Measurements from ENCODE around the gene AMFR.
"Not testable (repeated sequence)": the region's sequence is repeated elsewhere in the genome, so short reads cannot be mapped to it uniquely, and the experiment has no call there.

The AMFR gene

DNA sequence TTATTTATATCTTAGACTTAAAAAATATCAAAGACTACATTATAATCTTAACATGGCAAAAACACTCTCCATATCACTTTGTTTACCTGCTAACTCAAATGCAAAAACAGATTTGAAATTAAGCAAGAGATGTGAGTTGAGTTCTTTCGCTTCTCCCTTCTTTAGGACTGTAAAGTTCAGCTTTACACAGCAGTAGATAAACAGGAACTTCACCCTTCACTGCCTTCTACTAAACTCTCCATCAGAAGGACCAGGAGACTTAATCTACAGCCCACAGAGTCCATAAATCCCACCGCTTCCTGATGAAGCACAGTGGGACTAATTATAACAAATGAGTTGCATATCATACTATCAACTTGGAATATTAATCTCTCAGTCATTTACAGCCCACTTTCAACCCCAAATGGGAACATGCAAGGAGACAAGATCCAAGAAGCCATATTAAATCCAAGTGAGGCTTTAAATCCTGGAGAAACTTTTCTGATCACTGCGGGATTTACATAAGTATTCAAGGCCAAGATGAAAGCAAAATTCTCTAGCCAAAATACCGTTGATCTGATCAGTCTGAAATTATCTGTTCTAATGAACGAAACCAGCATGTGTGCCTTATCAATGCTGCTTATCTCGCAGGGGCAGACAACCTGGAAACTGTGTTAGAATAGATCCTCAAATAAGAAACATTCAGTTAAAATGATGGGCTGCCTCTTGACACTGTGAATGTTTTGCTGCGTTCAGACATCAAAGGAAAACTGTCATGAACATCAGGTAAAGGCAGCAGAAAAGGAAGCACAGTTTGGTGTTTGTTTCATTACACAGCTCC, 1.6 kb downstream of the AMFR start:
- DNase-seq = no peak

DNA sequence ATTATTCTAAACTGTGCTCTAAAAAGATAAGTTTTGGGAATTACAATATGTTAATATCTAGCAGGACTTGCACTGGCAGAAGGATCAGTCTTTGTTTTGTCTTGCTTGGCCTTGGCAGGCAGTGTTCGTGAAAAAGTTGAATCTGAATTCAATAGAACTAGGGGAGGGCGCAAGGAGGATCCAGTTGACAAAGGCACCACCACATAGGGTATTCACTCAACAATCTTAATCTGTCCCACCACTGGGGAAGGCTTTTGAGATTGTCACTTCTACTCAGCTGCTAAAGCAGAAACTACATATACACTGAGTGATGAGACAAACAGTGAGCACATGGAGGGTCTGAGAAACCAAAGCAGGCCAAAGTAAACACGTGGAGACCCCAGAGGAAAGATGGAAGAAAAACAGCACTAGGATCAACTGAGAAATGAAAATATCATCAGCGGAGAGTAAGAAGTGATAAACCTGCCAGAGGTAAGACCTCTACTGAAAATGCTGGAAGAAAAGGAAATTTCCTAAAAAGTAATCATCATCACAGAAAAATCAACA, 2.4 kb downstream of the AMFR start:
- DNase-seq = no peak

DNA sequence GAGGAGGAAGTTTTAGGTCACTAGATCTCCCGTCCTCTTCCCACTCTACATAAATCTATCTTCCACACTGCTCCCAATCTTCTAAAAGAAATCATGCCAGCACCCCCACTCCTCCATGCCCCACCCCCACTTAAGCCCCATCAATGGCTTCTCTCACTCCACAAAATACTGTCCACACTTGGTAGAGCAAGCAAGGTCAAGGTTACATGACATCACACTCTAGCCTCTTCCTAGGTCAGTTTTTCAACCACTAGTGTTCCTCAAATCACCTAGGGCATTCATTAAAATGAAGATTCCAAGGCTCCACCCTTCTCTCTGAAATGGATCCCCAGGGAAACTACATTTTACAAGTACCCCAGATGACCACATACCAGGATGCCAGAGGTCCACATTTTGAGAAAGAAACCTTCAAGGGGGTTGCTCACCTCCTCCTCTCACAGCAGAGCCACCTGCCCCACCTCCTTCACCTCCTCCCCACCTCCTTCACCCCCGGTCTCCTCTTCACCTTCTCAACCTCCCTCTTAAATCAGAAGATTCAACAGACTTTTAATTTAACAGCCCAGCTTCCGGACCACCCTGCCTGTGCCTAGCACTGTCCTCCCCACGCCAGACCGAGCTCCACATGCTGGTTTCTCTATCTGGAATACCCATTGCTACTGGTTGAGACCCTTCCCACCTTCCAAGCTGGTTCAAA, 3.2 kb downstream of the AMFR start:
- no peak for DNase-seq

DNA sequence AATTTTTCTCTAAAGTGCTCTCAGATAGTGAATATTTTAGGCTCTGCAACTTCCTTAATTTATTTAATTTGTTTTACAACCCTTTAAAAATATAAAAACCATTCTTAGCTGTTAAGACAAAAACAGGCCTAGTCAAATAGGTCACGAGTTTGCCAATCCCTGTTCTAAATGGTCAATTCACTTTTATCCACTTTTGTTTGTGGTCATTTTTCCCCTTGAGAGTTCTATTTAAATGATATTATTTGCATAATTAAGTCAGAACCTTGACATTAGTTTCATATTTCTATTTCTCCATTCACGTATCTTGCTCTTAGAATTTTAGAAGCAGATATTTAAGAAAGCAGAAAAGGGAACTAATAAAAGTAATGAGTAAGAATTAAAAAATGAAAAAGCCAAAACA, 4.0 kb downstream of the AMFR start:
- DNase-seq = no peak

DNA sequence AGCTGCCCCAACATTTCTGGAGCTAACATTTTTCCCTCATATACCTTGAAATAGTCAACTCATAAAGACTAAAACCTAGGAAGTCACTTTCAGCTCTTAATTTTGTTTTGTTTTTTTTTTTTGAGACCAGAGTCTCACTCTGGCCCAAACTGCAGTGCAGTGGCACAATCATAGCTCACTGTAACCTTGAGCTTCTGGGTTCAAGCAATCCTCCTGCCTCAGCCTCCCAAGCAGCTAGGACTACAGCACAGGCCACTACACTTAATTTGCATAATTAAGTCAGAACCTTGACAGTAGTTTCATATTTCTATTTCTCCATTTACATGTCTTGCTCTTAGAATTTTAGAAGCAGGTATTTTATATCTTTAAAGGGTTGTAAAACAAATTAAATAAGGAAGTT, 4.7 kb downstream of the AMFR start:
- DNase-seq = no peak

DNA sequence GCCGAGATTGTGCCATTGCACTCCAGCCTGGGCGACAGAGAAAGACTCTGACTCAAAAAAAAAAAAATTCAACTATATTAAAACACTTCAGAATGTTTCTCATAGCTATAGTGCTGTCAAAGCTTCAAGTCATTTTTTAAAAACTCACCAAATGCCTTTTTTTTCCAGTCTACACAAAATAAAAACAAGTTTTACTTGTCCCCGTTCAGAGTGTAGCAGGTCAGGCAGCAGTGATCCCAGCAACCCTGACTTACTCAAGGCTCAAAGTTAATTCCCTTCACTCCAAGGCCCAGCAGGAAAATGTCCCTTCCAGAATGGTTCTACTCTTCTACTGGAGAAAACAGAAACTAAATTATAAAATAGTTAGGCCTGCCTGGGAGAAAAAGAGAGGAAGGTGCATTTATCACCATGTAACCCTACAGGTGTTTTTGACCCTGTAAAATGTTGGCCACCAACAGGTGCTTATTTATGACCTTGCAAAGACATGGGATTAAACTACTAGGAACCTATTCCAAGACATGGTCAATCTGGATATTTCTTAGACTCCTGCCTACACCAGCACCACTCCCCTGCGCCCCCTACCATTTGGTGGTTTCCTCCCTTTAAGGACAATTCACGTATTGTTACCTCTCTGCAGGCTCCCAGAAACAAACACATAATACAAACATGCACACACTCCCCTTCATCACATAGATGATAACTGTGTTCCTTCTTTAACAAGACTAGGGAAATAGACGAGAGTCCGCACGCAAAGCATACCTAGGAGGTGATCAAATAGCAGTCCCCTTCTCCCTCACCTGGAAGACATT, 5.4 kb downstream of the AMFR start:
- DNase-seq = no peak

DNA sequence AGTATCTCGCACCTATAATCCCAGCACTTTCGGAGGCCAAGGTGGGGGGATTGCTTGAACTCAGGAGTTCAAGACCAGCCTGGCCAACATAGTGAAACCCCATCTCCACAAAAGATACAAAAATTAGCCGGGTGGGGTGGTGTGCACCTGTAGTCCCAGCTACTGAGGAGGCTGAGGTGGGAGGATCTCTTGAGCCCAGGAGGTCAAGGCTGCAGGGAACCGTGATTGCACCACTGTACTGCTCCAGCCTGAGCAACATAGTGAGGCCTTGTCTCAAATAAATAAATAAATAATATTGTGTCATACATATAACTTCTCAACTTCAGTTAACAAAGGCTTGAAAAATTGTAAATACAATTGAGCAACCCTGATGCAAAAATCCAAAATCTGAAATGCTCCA, 8.2 kb downstream of the AMFR start:
- no peak for DNase-seq

DNA sequence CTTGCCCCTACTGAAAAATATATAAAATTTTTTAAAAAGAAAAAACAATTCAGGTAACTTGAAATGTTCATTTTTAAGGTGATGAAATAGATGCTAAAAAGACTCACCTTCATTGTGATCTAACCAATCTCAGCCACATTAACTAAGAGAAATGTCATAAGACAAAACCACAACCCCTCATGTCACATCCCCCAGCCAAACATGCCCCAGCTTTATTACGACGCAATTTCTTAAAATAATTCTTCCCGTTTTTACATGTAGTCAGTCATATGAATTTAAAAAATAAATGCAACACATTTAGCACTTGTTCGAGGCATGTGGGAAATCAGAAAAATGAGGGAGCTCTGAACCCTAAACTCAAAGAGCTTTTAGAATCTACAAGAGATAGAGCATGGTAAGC, 9.5 kb downstream of the AMFR start:
- DNase-seq = no peak

DNA sequence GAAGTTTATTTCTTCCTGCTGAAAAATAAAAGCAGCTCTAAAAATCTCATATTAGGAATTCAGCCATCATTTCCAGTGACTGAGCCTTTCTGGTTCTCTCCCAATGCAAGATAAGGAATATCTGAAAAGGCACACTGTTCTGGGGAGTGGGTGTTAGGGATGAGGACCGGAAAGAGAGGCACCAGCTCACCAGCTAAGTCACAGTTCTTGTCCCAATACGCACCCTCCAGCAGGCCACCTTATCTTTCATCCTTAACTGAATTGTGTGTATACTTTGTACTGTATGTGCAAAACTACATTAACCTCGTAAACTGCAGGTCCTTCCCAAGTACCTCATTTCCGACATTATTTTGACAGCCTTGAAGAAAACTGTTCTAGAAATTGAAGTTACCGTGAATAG, 11.0 kb downstream of the AMFR start:
- DNase-seq = no peak

DNA sequence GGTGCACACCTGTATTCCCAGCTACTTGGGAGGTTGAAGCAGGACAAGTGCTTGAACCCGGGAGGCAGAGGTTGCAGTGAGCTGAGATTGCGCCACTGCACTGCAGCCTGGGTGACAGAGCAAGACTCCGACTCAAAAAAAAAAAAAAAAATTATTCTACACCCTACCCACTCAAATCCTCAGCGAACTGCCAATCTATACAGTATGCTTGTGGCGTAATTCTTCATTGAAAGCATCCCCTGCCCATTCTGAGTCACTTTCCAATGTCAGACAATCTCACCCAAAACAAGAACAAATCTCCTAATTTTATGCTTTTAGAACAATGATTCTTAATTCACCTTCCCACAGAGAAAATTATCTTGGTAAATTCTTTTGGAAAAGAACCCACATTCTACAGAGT, 12.0 kb downstream of the AMFR start:
- DNase-seq = no peak

DNA sequence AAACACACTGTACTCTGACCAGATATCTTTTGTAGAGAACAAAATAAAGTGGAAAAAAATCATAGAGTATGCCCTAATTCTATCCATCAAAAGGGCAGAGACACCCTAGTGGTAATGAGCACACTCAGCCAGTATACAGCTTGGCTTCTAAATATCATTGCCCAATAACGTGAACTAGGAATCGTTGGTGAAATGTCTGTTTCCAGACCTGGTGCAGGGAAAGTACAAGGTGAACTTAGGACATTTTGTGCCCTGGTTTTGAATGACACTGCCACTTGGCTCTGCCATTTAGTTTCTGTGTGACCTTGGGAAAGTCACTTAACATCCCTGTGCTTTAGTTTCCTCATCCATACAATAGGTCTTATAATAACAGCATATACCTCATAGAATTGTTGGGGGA, 13.7 kb downstream of the AMFR start:
- no peak for DNase-seq

DNA sequence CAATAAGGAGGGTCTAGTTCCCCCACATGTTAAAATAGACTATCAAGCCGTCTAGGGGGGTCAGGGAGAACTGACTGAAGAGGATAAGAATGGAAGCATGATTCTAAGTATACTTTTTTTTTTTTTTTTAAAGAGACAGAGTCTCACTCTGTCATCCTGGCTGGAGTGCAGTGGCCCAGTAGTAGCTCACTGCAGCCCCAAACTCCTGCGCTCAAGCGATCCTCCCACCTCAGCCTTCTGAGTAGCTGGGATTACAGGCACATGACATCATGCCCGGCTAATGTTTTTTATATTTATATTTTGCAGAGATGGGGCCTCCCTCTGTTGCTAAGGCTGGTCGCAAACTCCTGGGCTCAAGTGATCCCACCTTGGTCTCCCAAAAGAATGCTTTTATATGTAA, 14.2 kb downstream of the AMFR start:
- no peak for DNase-seq

DNA sequence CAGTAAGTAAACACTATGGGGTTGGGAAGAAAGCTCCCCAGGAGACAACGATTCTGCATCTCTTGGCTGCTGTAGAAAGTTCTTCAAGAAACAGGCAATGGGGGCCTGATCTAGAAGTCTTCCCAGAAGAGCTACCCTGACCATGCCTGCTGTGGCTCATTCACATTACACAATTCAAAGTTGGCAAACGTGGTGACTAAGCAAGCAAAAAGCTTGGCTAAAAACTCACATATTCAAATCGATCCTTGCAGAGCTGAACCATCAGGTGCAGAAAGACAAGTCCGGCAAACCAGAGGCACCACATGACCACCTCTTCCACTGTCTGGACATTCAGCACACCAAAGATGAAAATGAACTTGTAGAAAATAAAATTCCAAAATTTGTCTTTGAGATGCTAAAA, 16.1 kb downstream of the AMFR start:
- no peak for DNase-seq

DNA sequence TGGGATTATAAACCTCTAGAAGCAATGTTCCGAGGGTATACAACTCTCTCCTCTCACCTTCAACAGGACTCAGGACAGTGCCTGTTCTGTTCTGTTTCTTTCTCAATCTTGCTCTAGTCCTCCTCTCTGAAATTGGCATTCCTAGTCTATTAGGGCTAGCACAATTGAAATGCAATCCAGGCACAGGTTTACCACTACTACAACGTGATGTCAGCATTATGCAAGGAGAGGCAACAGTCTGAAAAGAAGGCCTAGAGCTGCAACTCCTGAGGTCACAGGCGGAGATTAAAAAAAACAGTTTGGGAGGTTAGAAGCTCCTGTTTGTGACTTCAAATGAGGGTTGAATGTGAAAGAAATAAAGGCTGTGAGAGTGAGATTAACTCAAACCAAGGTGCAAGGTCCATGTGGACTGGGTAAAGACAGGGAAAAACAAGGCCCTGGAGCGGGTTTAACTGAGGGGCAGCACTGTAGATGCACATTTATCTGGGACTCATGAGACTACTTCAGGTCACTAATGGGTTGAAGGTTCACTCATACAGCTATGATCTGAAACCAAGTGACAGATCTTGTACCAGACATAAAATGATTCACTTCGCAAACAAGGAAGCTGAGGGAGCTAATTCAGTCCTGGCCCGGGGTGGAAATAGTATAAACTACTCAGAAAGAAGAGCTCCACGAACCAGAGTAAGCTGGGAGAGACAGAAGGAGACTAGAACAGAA, 16.8 kb downstream of the AMFR start:
- DNase-seq = no peak

DNA sequence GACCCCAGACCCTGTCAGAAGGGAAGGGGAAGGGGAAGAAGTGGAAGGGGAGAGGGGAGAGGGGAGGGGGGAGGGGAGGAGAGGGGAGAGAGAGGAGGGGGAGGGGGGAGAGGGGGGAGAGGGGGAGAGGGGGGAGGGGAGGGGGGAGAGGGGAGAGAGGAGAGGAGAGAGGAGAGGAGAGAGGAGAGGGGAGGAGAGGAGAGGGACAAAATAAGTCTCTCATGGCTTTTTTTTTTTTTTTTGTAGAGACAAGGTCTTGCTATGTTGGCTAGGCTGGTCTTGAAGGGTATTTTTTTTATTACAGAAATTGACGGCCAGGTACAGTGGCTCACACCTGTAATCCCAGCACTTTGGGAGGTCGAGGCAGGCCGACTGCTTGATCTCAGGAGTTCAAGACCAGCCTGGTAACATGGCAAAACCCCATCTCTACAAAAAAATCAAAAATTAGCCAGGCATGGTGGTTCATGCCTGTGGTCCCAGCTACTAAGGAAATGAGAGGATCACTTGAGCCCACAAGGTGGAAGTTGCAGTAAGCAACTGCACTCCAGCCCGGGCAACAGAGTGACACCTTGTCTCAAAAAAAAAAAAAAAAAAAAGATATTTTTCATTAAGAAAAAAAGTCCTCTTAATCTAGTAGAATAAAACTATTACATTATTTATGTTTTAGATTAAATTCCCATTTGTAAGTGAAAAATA, 19.2 kb downstream of the AMFR start:
- no peak for DNase-seq

DNA sequence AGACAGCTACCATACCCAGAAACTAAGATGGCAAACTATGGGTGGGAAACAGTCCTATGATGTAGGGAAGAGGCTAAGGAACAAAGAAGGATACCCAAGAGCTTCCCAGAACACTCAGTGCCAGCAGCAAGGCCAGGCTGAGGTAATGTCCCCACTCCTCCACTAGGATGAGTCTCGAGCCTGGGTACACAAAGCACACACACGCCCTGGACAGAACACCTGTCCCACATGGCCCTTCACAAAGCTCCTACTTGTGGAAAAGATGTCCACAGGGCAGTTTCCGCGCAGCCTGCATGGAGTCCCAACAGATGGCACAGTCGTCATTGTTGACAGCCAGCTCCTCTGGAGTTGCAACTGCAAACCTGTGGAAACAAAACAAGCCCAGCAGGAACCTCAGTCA, 23.9 kb downstream of the AMFR start:
- DNase-seq = no peak

DNA sequence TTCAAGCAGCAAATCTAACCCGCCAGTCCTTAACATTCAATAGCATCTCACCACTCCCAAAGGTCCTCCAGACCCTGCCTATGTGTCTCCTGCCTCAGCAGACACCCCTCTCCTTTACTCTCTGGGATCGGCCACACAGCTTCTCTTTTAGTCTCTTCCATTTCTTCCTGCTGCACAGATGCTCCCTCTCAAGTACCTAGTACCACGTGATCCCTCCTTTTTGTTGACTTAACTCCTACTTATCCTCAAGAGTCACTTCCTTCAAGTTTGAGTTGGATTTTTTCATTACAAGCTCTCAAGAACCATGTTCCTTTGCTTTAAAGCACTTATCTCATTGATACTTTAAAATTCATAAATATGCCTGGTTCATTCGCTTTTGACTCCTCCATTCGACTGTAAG, 24.9 kb downstream of the AMFR start:
- DNase-seq = no peak

DNA sequence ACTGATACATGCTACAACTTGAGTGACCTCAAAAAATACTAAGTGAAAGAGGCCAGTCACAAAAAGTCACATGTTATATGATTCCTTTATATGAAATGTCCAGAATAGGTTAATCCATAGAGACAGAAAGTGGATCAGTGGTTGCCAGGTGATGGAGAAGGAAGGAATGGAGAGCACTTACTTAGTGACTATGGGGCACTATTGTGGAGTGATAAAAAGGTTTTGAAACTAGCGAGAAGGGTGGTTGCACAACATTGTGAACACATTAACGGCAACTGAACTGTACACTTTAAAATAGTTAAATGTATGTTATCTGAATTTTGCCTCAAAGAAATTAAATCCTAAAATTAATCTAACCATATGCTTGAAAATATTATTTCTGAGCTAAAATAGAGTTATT, 25.9 kb downstream of the AMFR start:
- no peak for DNase-seq

DNA sequence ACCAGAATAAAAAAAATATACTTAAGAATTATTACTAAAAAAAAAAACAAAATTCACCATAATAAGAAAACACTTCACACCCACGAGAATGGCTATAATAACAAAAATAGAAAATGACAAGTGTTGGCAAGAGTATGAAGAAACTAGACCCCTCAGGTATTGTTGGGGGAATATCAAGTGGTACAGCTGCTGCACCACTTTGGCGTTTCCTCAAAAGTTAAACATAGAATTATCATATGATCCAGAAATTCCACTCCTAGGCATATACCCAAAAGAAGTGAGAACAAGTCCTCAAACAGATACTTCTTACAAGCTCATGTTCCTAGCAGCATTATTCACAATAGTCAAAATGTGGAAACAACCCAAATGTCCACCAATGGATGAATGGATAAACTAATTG, 26.3 kb downstream of the AMFR start:
- DNase-seq = no peak

DNA sequence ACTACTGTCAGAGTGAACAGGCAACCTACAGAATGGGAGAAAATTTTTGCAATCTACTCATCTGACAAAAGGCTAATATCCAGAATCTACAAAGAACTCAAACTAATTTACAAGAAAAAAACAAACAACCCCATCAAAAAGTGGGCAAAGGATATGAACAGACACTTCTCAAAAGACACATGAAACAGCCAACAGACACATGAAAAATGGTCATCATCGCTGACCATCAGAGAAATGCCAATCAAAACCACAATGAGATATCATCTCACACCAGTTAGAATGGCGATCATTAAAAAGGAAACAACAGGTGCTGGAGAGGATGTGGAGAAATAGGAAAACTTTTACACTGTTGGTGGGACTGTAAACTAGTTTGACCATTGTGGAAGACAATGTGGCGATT, 28.6 kb downstream of the AMFR start:
- DNase-seq = not testable (repeated sequence)

DNA sequence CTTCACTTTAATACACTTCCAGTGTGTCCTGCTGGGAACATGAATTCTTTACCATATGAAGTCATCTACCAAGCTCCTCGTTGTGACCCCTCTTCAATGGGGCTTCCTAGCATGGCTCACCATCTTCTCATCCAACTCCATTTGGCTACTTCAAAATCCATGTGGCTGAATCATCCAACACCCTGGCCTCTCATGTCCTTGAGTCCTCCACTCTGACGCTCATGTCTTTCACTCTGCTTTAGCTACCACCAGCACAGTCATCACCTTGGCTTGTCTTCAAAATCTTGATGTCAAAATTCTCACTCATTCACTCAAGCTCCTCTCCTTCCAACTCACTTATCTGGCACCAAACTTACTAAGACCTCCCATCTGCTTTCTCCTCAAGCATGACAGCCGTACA, 35.8 kb downstream of the AMFR start:
- peak; percentile 100 for DNase-seq

DNA sequence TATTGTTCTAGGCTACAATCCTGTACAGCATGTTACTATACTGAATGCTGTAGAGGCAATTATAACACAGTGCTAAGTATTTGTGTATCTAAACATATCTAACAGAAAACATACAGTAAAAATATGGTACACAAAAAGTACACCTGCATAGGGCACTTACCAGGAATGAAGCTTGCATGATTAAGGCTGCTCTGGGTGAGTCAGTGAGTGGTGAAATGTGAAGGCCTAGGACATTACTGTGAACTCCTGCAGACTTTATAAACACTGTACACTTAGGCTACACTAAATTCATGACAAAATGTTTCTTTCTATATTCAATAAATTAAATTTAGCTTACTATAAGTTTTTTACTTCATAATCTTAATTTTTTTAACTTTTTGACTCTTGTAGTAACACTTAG, 37.1 kb downstream of the AMFR start:
- peak; percentile 46 for DNase-seq

Measured in fibroblast of skin of back (primary cell).